GM12872 (cell line): Measurements from ENCODE around the gene TMCC1.

Experiments used
- TF ChIP-seq, protein P1 (sequence below): IDR thresholded peaks from 3 replicates; pipeline ENCODE4 v1.5.1; 2011; ENCODE audit warnings: low read depth, mild to moderate bottlenecking, low read length, moderate library complexity; ENCODE audit not compliant: insufficient read depth

The TMCC1 gene

DNA sequence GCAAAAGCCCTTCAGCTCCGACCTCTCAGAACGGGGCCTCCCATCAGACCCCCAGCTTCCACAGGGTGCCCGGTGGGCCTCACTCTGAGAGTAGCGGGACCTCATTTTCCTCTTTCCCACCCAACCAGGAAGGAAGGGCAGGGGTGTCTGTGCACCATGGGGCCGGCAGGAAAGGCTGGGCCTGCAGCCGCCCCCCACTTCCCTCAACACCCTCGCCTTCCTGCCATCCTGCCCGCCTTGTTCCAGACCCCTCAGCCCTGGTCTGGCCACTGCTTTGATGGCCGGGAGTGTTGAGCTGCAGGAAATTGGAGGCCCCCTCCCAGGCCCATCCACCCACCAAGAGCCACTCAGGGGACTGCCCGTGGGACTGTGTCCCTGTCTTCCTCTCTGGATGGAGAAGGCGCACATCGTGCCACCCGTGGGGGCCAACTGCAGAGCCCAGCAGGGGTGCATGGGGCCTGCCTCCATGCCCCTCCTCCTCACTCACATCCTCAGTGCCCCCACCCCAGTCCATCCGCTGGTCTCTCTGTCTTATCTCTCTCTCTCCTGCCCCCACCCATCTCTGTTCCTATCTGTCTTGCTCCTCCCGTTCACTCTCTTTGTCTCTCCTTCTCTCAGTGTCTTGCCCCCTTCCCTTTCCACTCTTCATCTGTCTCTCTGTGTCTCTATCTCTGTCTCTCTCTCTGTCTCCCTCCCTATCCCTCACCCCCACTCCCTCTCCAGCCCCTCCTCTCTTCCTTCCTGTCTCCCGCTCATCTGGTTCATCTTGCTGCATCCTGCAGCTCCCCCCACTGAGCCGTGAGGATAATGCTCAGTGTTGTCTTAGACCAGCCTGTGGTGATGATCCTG lies 285.2 kb downstream of the TMCC1 start:
- TF ChIP-seq, protein P1, sequence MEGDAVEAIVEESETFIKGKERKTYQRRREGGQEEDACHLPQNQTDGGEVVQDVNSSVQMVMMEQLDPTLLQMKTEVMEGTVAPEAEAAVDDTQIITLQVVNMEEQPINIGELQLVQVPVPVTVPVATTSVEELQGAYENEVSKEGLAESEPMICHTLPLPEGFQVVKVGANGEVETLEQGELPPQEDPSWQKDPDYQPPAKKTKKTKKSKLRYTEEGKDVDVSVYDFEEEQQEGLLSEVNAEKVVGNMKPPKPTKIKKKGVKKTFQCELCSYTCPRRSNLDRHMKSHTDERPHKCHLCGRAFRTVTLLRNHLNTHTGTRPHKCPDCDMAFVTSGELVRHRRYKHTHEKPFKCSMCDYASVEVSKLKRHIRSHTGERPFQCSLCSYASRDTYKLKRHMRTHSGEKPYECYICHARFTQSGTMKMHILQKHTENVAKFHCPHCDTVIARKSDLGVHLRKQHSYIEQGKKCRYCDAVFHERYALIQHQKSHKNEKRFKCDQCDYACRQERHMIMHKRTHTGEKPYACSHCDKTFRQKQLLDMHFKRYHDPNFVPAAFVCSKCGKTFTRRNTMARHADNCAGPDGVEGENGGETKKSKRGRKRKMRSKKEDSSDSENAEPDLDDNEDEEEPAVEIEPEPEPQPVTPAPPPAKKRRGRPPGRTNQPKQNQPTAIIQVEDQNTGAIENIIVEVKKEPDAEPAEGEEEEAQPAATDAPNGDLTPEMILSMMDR = no peak

DNA sequence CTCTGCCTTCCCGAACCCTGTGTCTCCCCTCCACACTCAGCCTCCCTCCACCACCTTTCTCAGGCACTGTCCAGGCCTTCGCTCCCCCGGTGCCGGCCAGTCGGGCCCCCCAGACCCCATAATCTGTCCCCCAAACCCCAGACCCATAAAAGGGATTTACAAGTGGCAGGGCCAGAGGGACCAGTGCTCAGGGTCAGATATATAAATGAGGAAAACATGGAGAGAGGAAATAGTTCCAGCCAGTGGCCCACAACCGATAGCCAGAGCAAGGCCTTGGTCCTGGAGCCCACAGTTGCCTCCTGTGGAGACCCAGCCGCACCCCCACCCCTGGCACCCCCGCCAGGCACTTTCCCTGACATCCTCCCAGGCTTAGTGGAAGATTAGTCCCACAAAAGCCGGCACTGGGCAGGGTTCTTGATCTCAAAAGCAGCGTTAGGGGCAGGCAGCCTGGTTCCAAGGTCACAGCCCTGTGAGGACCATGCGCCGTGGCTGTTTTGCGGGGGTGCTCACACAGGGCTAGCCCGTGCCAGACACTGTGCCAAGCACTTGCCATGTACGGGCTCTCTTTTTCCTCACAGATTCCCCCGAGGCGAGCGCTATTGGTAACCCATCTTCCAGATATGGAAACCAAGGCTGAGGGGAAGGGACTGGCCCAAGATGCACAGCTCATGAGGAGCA lies 286.0 kb downstream of the TMCC1 start:
- TF ChIP-seq, protein P1 = no peak

DNA sequence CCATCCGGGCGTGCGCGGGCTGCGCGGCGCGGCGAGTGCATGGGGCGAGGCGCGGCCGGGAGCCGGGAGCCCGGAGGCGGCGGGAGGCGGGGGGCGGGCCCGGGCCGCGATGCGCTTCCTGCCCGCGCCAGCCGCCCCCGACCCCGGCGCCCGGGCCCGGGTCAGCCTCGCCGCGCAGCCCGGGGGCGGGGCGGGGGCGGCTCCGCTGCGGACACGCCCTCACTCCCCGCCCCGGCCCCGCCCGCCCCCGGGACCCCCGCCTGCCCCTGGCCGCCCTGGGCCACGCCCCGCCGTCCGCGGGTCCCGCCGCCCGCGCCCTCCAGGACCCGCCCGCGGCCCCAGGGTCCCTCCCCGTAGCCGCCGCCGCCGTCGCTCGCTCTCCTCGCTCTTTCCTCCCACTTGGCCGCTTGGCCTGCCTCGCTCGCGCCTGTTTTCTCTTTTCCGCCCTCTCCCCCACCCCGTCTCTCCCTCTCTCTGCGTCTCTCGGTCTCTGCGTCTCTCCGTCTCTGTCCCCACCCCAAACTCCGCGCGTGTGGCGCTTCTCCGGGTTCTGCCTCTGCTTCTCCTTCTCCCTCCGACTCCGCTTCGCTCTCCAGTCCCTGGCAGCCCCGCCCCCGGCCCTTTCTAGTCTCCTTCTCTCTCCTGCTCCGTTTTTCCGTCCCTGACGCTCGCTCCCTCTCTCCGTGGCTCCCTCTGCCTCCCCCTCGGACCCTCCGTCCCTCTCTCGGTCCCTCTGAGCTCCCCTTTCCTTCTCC lies 286.7 kb downstream of the TMCC1 start, which contains the start of gene PLXND1:
TSS of gene PLXND1 (minus strand) at position 41 of the 755 bp plus-strand sequence. CDS start at position 4, 37 bp downstream.
- TF ChIP-seq, protein P1 = no peak

DNA sequence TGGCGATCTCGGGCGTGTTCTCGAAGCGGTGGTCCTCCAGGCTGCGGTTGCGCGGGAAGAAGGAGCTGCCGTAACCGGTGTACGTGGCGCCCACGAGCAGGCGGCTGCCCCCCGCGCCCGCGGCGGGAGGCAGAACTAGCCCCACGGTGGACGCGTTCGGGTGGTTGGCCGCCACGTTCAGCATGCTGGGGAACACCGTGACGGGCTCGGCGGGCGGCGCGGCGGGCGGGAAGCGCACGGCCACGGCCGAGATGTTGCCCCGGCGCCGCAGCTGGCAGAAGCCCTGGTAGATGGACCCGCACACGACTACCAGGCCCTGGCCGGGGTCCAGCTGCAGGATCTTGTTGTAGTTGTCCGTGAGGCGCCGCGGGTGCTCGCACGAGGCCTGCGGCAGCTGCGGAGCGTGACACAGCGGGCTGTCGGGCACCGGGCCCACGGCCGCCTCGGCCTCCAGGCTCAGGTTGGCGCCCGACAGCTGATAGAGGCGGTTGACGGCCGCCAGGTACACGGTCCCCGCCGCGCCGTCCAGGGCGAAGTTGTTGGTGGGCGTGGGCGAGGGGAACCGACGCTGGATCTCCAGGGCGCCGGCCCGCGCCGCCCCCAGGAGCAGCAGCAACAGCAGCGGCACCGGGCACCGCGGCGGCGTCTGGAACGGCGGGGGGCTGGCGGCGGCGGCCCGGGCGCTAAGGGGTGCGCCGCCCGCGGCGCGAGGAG lies 287.4 kb downstream of the TMCC1 start:
- TF ChIP-seq, protein P1 = no peak

DNA sequence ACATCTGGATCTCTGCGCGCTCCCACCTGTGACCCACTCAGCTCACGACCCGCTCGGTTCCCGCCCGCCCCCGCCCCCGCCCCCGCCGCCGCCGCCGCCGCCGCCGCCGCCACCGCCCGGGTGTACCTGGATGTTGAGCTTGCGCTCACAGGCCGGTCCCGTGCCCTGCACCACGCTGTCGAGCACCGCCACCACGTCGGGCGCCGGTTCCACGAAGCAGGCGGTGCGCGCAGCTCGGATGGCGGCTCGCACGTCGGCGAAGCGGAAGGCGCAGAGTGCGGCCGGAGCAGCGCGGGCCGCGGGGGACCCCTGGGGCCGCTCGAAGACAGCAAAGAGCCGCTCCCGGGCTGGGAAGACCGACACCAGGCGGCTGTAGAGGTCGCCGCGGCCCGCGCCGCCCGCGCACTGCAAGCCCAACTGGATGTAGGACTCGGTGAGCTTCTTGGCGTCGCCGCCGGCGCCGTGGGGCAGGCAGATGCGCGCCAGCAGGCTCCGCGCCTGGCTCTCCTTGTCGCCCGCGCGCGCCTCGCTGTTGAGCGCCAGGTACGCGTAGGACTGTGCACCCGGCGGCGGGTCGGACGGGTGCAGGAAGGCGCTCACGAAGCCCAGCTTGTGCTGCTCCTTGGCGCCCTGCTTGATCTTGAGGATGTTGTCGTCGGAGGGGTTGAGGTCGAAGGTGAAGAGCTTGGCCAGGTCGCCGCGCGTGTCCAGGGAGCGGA lies 288.1 kb downstream of the TMCC1 start:
- TF ChIP-seq, protein P1 = no peak

DNA sequence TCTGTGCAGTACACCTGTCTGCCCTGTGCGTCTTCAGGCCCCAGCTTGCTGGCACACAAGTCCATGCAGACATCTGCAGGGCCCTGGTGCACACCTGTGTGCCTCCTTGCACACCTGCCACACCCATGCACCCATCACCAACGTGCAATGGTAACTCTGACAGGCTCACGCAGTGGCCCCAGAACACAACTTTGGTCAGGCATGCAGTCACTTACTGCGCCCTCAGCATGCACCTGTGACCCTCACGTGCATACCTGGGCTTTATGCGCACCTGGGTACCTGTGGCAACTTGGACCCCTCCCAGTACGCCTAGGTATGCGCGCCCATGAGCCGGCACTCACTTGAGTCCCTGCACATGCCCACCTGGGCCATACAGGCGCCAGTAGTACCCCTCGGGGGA lies 288.7 kb downstream of the TMCC1 start:
- TF ChIP-seq, protein P1 = no peak
